Fibroblast of villous mesenchyme (primary cell): ENCODE results near the gene MCAM. TPM values are rescaled to one million over a fixed set of nuclear protein-coding genes. Genes with fewer than 3 reads are reported as not detected.
A peak's percentile ranks its signal among the peaks of the same experiment; 100 is the strongest.

Experiments used
- DNase-seq: peaks from one replicate; pipeline ENCODE4 v3.0.0-alpha.2; 2010; ENCODE audit warnings: low read depth
- H3K4me3 ChIP-seq: 2 replicates; pipeline ENCODE4 v1.5.1; 2011; ENCODE audit warnings: low read depth, mild to moderate bottlenecking, low read length
- total RNA-seq: library from RNA; depleted of rRNA; stranded (reverse); fragments of >200 nt; gene quantifications from 2 replicates; pipeline ENCODE4 v1.2.3, GENCODE V29; 2012
- TF ChIP-seq, protein P1 (sequence below): IDR thresholded peaks from 2 replicates; pipeline ENCODE4 v1.5.1; 2012; ENCODE audit warnings: low read depth, mild to moderate bottlenecking, low read length; ENCODE audit not compliant: insufficient read depth

Gene MCAM
- total RNA-seq, 1 donor: 86.4 TPM

- TF ChIP-seq, protein P1, sequence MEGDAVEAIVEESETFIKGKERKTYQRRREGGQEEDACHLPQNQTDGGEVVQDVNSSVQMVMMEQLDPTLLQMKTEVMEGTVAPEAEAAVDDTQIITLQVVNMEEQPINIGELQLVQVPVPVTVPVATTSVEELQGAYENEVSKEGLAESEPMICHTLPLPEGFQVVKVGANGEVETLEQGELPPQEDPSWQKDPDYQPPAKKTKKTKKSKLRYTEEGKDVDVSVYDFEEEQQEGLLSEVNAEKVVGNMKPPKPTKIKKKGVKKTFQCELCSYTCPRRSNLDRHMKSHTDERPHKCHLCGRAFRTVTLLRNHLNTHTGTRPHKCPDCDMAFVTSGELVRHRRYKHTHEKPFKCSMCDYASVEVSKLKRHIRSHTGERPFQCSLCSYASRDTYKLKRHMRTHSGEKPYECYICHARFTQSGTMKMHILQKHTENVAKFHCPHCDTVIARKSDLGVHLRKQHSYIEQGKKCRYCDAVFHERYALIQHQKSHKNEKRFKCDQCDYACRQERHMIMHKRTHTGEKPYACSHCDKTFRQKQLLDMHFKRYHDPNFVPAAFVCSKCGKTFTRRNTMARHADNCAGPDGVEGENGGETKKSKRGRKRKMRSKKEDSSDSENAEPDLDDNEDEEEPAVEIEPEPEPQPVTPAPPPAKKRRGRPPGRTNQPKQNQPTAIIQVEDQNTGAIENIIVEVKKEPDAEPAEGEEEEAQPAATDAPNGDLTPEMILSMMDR: no peak
- H3K4me3 ChIP-seq: no peak overlapping the region
- DNase-seq: no peak
Observed at GRCh38 chr11:119317592-119318239, 786 bp upstream of the MCAM start.

DNA sequence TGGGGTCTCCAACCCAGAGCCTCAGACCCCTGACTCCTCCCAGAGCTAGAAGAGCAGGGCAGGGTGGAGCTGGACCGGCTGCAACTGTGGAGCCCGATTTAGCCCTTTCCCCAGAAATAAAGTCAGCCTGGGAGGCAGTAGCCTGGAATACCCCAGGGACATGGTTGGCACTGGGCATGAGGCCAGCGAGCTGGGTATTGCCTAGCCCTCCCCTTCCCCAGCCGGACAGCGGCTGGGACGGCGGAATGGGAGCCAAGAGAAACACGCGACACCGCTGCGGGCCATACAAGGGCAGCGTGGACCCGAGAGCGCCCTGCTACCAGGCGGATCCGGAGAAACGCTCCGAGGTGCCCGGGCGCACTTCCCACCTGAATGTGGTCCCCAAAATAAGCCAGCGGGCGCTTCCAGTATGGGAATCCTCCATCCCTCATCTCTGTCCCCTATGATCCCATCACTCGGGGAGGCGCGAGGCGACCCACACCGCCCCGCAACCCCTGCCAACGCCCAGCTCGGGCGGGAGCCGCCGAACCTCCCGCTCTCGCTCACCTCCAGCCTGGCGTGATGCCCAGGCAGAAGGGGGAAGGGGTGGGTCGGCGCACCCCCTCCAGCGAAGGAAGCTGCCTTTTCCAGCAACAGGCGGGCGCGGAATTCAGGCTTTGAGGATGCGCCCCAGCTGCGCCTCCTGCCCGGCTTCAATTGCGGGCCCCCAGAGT is 758 bp downstream of the MCAM start:
- H3K4me3 ChIP-seq: peak overlapping the region; percentile 64
- DNase-seq: no peak
- TF ChIP-seq, protein P1: no peak

DNA sequence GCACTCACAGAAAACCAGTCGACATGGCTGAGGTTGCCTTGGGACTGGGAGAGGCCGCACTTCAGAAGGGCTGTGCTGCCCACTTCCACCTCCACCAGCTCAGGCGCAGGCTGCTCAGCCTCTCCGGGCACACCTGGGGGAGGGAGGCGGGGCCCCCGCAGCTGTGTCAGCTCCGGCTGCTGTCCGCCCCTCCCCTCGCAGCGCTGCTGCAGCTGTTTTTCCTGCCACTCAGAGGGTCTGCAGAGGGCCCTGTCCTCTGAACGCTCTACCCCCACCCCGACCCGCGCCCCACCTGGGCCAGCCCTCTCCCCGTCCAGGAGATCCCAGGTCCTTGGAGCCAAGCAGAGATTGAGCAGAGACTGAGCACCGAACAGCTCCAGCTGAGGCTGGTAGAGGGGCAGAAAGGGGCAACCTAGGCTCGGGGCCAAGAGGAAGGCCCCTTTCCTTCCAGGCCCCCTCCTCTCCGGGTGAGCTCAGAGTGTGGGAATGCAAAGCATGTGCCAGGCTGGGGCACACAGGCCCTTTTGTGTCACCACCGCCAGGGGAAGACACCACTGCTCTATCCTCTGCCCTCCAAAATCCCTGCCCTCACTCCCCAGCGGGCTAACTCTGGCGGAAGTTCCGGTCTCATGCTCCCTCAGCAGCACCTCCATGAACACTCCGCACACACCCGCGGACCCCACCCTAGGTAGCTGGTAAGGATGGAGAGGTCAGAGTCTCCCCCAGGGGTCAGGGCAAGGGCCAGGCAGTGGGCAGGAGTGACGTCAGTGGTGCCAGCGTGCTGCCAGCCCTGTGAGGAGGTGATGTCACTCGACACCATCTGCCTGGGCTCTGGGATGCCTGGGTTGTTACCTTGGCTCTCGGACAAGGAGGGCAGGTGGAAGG is 1.6 kb downstream of the MCAM start:
- DNase-seq: no peak
- TF ChIP-seq, protein P1: peak; percentile 3
- peak overlapping the region; percentile 64 for H3K4me3 ChIP-seq

- H3K4me3 ChIP-seq: no peak overlapping the region
- DNase-seq: no peak
Observed at GRCh38 chr11:119314726-119315125, 2.2 kb downstream of the MCAM start.

GRCh38 chr11:119310682-119311052 is 6.3 kb downstream of the MCAM start:
- DNase-seq: no peak
- no peak overlapping the region for H3K4me3 ChIP-seq
- TF ChIP-seq, protein P1: no peak

More at GRCh38 chr11:119314726-119315125, 2.2 kb downstream of the MCAM start:
- TF ChIP-seq, protein P1: no peak

- DNase-seq: no peak
- TF ChIP-seq, protein P1: no peak
- no peak overlapping the region for H3K4me3 ChIP-seq
Observed at GRCh38 chr11:119309953-119310681, 6.8 kb downstream of the MCAM start.
